Measurements from ENCODE around the gene CUX1.
"Not testable (repeated sequence)": the region's sequence is repeated elsewhere in the genome, so short reads cannot be mapped to it uniquely, and the experiment has no call there.

The CUX1 gene

DNA sequence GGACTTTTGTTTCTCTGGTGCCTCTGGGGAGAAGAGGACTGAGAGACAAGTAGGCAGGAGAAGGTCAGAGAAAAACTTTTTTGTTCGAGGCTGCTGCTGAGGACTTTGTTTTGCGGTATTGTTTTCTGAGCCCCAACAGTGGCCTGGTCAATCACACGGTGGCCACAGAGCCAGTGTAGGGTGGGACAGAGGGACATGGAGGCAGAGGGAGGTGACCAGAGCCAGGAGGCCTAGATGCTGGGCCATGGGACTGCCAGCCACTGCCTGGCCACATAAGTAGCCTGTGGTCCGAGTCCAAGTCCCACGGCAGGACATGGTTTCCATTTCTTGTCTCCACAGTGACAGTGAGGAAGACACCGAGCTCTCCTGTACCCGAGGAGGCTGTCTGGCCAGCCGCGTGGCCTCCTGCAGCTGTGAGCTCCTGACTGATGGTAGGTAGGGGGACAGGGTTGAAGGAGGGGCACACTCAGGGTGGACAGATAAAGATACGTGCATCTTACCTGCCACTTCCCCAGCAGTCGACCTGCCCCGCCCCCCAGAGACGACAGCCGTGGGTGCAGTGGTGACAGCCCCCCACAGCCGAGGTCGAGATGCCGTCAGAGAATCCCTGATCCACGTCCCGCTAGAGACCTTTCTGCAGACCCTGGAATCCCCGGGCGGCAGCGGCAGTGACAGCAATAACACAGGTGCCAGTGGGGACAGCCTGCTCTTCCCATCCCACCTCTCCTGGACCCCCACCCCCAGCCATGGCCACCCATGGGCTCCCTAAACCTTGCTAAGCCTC is 496.8 kb downstream of the CUX1 start:
- H3K36me3 ChIP-seq (ENCODE audit: insufficient read depth, low read length) = no peaks in the 10 kb centered on the region
- no peaks in the 10 kb centered on the region for H3K9me3 ChIP-seq (ENCODE audit: control insufficient read depth, insufficient read depth, low read length)
- H3K9ac ChIP-seq (ENCODE audit: low read depth, low read length) = no peak overlapping the region
- no peaks in the 10 kb centered on the region; the same call in 1 of the 2 replicates for H3K4me1 ChIP-seq (ENCODE audit: insufficient read depth, low read length)

DNA sequence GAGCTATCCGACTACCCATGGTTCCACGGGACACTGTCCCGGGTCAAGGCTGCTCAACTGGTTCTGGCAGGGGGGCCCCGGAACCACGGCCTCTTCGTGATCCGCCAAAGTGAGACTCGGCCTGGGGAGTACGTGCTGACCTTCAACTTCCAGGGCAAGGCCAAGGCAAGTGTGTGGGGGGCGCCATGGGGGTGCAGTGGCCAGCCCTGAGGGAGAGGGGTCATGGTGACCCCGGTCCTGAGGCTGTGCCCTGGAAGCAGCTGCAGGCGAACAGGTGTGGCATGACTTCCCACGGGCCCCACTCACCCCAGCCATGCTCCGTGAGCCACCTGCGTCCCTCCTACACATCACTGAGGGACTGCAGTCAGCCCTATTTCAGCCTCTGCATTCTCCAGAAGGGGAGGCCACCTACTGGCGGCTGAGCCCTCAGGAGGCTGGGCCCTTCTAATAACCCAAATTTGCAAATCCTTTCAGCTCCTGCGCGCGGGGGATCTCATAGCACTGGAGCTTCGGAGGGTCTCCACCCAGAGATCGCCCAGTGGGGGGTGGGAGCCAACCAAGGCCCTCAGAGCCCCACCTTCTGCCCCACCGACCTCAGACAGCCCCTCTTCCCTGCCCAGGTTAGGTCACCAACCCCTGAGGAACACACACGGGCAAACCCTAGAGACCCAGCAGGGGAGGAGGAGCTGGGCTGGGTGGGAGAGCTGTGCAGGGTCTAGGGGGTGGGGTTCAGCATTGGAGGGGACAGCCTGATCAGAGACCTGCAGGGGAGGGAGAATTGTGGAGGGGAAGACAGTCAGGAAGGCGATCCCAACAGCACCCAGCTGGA is 500.0 kb downstream of the CUX1 start:
- Histone ChIP-seq H3K36me3 (ENCODE audit: insufficient read depth, low read length) (no peaks in the 10 kb centered on the region), H3K9ac (ENCODE audit: low read depth, low read length) (no peak overlapping the region), H3K4me1 (ENCODE audit: insufficient read depth, low read length) (peaks cover 8% of the 10 kb centered on the region; the same call in 1 of the 2 replicates), H3K9me3 (ENCODE audit: control insufficient read depth, insufficient read depth, low read length) (no peaks in the 10 kb centered on the region)

- H3K4me1 ChIP-seq (ENCODE audit: insufficient read depth, low read length) = peaks cover 8% of the 10 kb centered on the region; the same call in 1 of the 2 replicates
- H3K36me3 ChIP-seq (ENCODE audit: insufficient read depth, low read length) = no peaks in the 10 kb centered on the region
- no peaks in the 10 kb centered on the region for H3K9me3 ChIP-seq (ENCODE audit: control insufficient read depth, insufficient read depth, low read length)
- no peak overlapping the region for H3K9ac ChIP-seq (ENCODE audit: low read depth, low read length)
These were observed 501.1 kb downstream of the CUX1 start for GRCh38 chr7:102318482-102318971.

DNA sequence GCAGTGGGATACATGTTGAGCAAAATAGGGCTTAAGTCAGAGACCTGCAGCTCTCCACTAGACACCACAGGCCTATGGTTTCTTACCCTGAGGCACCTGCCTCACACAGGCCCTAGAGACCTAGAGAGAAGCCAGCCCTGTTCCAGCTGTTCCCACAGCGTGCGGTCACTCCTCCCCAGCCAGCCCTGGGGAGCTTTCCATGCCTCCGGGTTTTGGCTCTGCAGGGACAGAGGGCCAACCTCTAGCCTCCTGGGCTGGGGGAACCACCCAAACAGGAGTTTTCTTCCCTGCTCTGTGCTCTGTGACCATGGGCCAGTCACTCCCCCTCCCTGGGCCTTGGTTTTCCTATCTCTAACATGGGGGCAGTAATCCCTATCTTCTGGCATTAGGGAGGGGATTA is 502.2 kb downstream of the CUX1 start:
- Histone ChIP-seq H3K9ac (ENCODE audit: low read depth, low read length) (no peak overlapping the region), H3K9me3 (ENCODE audit: control insufficient read depth, insufficient read depth, low read length) (no peaks in the 10 kb centered on the region), H3K36me3 (ENCODE audit: insufficient read depth, low read length) (no peaks in the 10 kb centered on the region), H3K4me1 (ENCODE audit: insufficient read depth, low read length) (peaks cover 8% of the 10 kb centered on the region; the same call in 1 of the 2 replicates)

- Histone ChIP-seq H3K9me3 (ENCODE audit: control insufficient read depth, insufficient read depth, low read length) (no peaks in the 10 kb centered on the region), H3K4me1 (ENCODE audit: insufficient read depth, low read length) (peaks cover 8% of the 10 kb centered on the region; the same call in 1 of the 2 replicates), H3K36me3 (ENCODE audit: insufficient read depth, low read length) (no peaks in the 10 kb centered on the region), H3K9ac (ENCODE audit: low read depth, low read length) (no peak overlapping the region)
These were observed 502.8 kb downstream of the CUX1 start for GRCh38 chr7:102320181-102320580.

- Histone ChIP-seq H3K9me3 (ENCODE audit: control insufficient read depth, insufficient read depth, low read length) (no peaks in the 10 kb centered on the region), H3K9ac (ENCODE audit: low read depth, low read length) (peak overlapping the region; percentile 16; the same call in 1 of the 2 replicates), H3K36me3 (ENCODE audit: insufficient read depth, low read length) (no peaks in the 10 kb centered on the region), H3K4me1 (ENCODE audit: insufficient read depth, low read length) (peaks cover 8% of the 10 kb centered on the region; the same call in 1 of the 2 replicates)
These were observed 503.4 kb downstream of the CUX1 start for GRCh38 chr7:102320601-102321350.

- Histone ChIP-seq H3K9me3 (ENCODE audit: control insufficient read depth, insufficient read depth, low read length) (no peaks in the 10 kb centered on the region), H3K36me3 (ENCODE audit: insufficient read depth, low read length) (no peaks in the 10 kb centered on the region), H3K9ac (ENCODE audit: low read depth, low read length) (peak overlapping the region; percentile 16; the same call in 1 of the 2 replicates), H3K4me1 (ENCODE audit: insufficient read depth, low read length) (peaks cover 8% of the 10 kb centered on the region; the same call in 1 of the 2 replicates)
These were observed 504.1 kb downstream of the CUX1 start for GRCh38 chr7:102321351-102322201.

DNA sequence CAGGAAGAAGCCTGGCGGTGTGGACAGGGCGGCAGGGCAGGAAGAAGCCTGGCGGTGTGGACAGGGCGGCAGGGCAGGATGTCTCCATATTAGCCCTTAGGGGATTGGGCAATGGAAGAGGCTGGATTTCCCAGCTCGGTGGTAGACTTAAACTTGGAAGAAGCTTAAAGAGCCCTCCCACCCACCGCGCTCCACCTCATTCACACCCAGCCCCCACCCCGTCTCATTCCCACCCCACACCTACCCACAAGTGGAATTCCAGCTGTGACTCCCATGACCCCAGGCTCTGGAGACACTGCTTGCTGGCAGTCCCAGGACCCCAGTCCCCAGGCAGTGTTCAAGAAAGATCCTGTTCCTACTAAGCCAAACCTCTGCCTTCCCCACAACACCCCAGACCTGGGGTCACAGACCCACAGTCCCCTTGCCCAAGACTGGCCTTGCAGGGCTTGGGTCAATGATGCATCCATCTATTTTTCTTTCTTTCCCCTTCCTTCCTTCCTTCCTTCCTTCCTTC is 504.8 kb downstream of the CUX1 start:
- H3K9me3 ChIP-seq (ENCODE audit: control insufficient read depth, insufficient read depth, low read length) = no peaks in the 10 kb centered on the region
- peaks cover 8% of the 10 kb centered on the region; the same call in 1 of the 2 replicates for H3K4me1 ChIP-seq (ENCODE audit: insufficient read depth, low read length)
- no peak overlapping the region for H3K9ac ChIP-seq (ENCODE audit: low read depth, low read length)
- H3K36me3 ChIP-seq (ENCODE audit: insufficient read depth, low read length) = no peaks in the 10 kb centered on the region

- Histone ChIP-seq H3K36me3 (ENCODE audit: insufficient read depth, low read length) (no peaks in the 10 kb centered on the region), H3K4me1 (ENCODE audit: insufficient read depth, low read length) (peaks cover 8% of the 10 kb centered on the region; the same call in 1 of the 2 replicates), H3K9me3 (ENCODE audit: control insufficient read depth, insufficient read depth, low read length) (no peaks in the 10 kb centered on the region), H3K9ac (ENCODE audit: low read depth, low read length) (no peak overlapping the region)
These were observed 506.4 kb downstream of the CUX1 start for GRCh38 chr7:102323914-102324195.

GRCh38 chr7:102325106-102325505 is 507.7 kb downstream of the CUX1 start:
- H3K36me3 ChIP-seq (ENCODE audit: insufficient read depth, low read length); H3K9me3 ChIP-seq (ENCODE audit: control insufficient read depth, insufficient read depth, low read length); H3K9ac ChIP-seq (ENCODE audit: low read depth, low read length); H3K4me1 ChIP-seq (ENCODE audit: insufficient read depth, low read length): not testable (repeated sequence)

DNA sequence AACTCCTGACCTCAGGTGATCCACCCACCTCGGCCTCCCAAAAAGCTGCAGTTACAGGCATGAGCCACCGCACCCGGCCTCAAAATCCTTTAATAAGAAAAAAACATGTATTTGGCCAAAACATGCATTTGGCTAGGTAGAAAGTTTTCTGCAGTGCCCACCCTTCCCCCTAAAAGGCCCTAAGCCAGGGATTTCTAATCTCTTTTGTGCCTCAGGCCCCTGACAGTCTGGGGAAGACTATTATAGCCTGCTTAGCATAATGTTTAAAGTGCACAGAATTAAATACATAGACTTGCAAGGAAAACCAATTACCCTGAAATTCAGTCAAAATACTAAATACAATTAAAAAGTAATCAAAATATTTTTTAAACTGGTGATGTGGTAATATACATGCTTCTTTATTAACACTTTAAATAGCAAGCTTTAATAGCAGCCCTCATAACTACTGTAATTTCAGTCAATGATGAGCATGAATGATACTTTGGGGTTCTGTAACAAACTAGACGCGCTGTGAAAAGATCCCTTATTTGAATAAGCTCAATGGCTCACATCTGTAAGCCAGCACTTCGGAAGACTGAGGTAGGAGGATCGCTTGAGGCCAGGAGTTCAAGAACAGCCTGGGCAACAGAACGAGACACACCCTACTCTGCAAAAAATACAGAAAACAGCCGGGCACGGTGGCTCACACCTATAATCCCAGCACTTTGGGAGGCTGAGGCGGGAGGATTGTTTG is 508.9 kb downstream of the CUX1 start:
- H3K9ac ChIP-seq (ENCODE audit: low read depth, low read length) = no peak overlapping the region
- H3K9me3 ChIP-seq (ENCODE audit: control insufficient read depth, insufficient read depth, low read length) = no peaks in the 10 kb centered on the region
- peaks cover 4% of the 10 kb centered on the region; the same call in 1 of the 2 replicates for H3K4me1 ChIP-seq (ENCODE audit: insufficient read depth, low read length)
- H3K36me3 ChIP-seq (ENCODE audit: insufficient read depth, low read length) = no peaks in the 10 kb centered on the region

- not testable (repeated sequence) for H3K36me3 ChIP-seq (ENCODE audit: insufficient read depth, low read length); H3K9me3 ChIP-seq (ENCODE audit: control insufficient read depth, insufficient read depth, low read length); H3K4me1 ChIP-seq (ENCODE audit: insufficient read depth, low read length); H3K9ac ChIP-seq (ENCODE audit: low read depth, low read length)
These were observed 509.8 kb downstream of the CUX1 start for GRCh38 chr7:102327183-102327582.

- H3K9ac ChIP-seq (ENCODE audit: low read depth, low read length); H3K9me3 ChIP-seq (ENCODE audit: control insufficient read depth, insufficient read depth, low read length); H3K36me3 ChIP-seq (ENCODE audit: insufficient read depth, low read length); H3K4me1 ChIP-seq (ENCODE audit: insufficient read depth, low read length): not testable (repeated sequence)
These were observed 511.4 kb downstream of the CUX1 start for GRCh38 chr7:102328863-102329262.
